ENCODE data around the gene TCEAL1.
"Not testable (repeated sequence)": the region's sequence is repeated elsewhere in the genome, so short reads cannot be mapped to it uniquely, and the experiment has no call there.

The TCEAL1 gene

GRCh38 chrX:103635436-103635835 lies 6.7 kb downstream of the TCEAL1 start:
- peak; percentile 7 for DNase-seq (ENCODE audit: low spot score)

- no peak for DNase-seq (ENCODE audit: low spot score)
Measured at GRCh38 chrX:103637604-103638338, 9.0 kb downstream of the TCEAL1 start.

GRCh38 chrX:103638479-103639346 lies 9.9 kb downstream of the TCEAL1 start:
- not testable (repeated sequence) for DNase-seq (ENCODE audit: low spot score)

- DNase-seq (ENCODE audit: low spot score) = no peak
Measured at GRCh38 chrX:103640401-103641155, 11.8 kb downstream of the TCEAL1 start.

GRCh38 chrX:103644125-103644524 lies 15.3 kb downstream of the TCEAL1 start:
- DNase-seq (ENCODE audit: low spot score) = no peak

- no peak for DNase-seq (ENCODE audit: low spot score)
Measured at GRCh38 chrX:103647630-103648029, 18.9 kb downstream of the TCEAL1 start.

GRCh38 chrX:103651151-103651773 lies 22.5 kb downstream of the TCEAL1 start:
- no peak for DNase-seq (ENCODE audit: low spot score)

GRCh38 chrX:103655230-103656000 lies 26.6 kb downstream of the TCEAL1 start:
- not testable (repeated sequence) for DNase-seq (ENCODE audit: low spot score)

- DNase-seq (ENCODE audit: low spot score) = peak; percentile 28
Measured at GRCh38 chrX:103656617-103657016, 27.8 kb downstream of the TCEAL1 start.

- not testable (repeated sequence) for DNase-seq (ENCODE audit: low spot score)
Measured at GRCh38 chrX:103657066-103657465, 28.3 kb downstream of the TCEAL1 start.

- no peak for DNase-seq (ENCODE audit: low spot score)
Measured at GRCh38 chrX:103658681-103659433, 30.1 kb downstream of the TCEAL1 start.

GRCh38 chrX:103659460-103659859 lies 30.7 kb downstream of the TCEAL1 start:
- not testable (repeated sequence) for DNase-seq (ENCODE audit: low spot score)

GRCh38 chrX:103663981-103664762 lies 35.4 kb downstream of the TCEAL1 start:
- DNase-seq (ENCODE audit: low spot score) = no peak

- no peak for DNase-seq (ENCODE audit: low spot score)
Measured at GRCh38 chrX:103666202-103667107, 37.7 kb downstream of the TCEAL1 start.

GRCh38 chrX:103669745-103670144 lies 41.0 kb downstream of the TCEAL1 start:
- no peak for DNase-seq (ENCODE audit: low spot score)

GRCh38 chrX:103674531-103675454 lies 46.0 kb downstream of the TCEAL1 start:
- DNase-seq (ENCODE audit: low spot score) = no peak

GRCh38 chrX:103678199-103678993 lies 49.6 kb downstream of the TCEAL1 start:
- peak; percentile 36 for DNase-seq (ENCODE audit: low spot score)
